Activated T-cell treated with anti-CD3 and anti-CD28 coated beads, Interleukin-2, amount 50 U/mL, for 24 hours (primary cell): Measurements from ENCODE around the gene MUC20.
"Not testable (repeated sequence)": the region's sequence is repeated elsewhere in the genome, so short reads cannot be mapped to it uniquely, and the experiment has no call there.

Source experiments
- DNase-seq: peaks from one replicate; pipeline ENCODE4 v3.0.0-alpha.2; 2020
- H3K27ac Mint-ChIP-seq: 2 replicates; pipeline ENCODE4 v1.8.0; 2020; ENCODE audit warnings: mild to moderate bottlenecking, mixed read lengths
- H3K27me3 Mint-ChIP-seq: 2 replicates; pipeline ENCODE4 v1.8.0; 2020; ENCODE audit warnings: mixed read lengths
- H3K36me3 Mint-ChIP-seq: 2 replicates; pipeline ENCODE4 v1.8.0; 2020; ENCODE audit warnings: low read depth, mixed read lengths
- H3K4me1 Mint-ChIP-seq: 2 replicates; pipeline ENCODE4 v1.8.0; 2020; ENCODE audit warnings: low read depth, mixed read lengths
- H3K4me3 Mint-ChIP-seq: 2 replicates; pipeline ENCODE4 v1.8.0; 2020; ENCODE audit warnings: mild to moderate bottlenecking, moderate library complexity, mixed read lengths
- H3K9me3 Mint-ChIP-seq: 2 replicates; pipeline ENCODE4 v1.8.0; 2020; ENCODE audit warnings: mixed read lengths

MUC20 gene

DNA sequence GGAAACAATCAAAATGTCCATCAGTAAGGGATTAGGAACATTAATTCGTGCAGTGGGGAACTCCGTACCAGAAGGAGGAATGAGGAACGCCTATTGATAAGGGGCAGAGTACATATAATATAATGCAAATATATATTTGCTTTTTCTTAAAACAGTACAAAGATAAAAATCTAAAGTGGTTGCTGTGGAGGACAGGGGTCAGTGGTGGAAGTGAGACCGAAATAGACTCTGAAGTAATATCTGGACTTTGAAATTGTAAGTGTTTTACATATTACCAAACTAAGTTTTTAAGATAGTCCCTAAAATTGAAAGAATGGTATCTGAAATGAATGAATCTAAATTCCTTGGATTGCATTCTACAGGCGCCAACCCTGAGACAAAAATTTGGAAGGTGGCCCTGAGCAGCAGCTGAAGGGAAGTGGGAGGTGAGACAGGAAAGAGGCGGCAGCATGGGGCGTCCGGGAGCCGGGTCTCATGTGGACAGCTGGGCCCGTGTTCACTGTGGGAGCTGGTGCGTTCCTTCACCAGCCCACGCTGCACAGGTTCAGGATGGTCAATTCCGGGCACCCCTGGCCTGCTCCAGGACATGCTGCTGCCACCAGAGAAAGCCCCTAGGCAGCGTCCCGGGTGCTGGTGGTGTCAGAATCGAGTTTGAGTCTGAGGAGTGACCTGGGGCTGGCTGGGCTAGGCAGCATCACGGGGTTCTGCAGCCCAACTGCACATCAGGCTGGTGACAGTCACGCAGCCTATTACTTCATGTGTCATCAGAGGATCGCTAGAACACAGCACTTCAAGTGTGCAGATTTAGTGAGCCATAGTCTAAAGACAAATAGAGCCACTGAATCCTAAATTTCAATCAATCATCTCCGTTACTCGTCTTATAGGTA, 31.4 kb upstream of the MUC20 start:
- H3K9me3 Mint-ChIP-seq, H3K4me3 Mint-ChIP-seq, DNase-seq, H3K27me3 Mint-ChIP-seq: not testable (repeated sequence)
- Mint-ChIP-seq H3K36me3 (peaks cover 67% of the 10 kb centered on the region), H3K4me1 (peaks cover 25% of the 10 kb centered on the region), H3K27ac (peak overlapping the region; percentile 37)

GRCh38 chr3:195690951-195691350, 29.8 kb upstream of the MUC20 start:
- H3K27me3 Mint-ChIP-seq: no peaks in the 10 kb centered on the region
- no peak for DNase-seq
- peaks cover 26% of the 10 kb centered on the region for H3K4me1 Mint-ChIP-seq
- H3K9me3 Mint-ChIP-seq: no peaks in the 10 kb centered on the region
- peak overlapping the region; percentile 73 for H3K27ac Mint-ChIP-seq
- no peak overlapping the region for H3K4me3 Mint-ChIP-seq
- H3K36me3 Mint-ChIP-seq: peaks cover 63% of the 10 kb centered on the region

DNA sequence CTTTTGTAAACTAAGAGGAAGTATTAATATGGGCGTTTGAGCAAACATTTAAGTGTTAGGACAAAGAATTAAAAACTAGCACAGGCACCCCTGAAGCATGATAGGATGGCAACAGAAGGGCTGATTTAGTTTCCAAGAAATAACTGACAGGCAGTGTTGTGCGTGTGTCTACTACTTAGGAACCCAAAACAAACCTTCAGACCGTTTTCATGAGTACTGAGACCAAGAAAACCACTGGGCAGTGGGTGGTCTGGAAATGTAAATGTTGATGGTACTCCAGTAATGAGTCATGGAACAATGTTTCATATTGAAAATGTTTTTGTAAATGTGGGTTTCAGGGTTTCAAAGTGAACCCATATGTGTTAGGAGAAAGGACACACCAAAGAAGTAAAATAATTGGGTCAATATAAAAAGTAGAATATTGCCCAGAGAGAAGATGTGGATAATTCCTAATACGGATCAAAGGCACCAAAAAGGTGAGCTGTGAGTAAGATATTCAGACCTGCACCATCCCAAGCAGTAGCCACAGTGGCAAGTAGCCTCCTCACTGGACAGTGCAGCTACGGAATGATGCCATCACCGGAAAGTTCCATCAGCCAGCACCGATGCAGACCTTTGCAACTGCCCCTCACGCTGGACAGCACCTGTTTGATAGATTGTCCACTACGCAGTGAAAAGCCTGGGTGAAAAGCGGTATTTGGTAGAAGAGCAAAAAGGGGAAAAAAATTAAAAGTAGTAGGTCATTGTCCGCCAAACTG, 29.0 kb upstream of the MUC20 start:
- Mint-ChIP-seq H3K4me1 (peaks cover 26% of the 10 kb centered on the region), H3K27ac (peak overlapping the region; percentile 73), H3K4me3 (peak overlapping the region; percentile 8), H3K36me3 (peaks cover 61% of the 10 kb centered on the region)
- not testable (repeated sequence) for DNase-seq, H3K27me3 Mint-ChIP-seq, H3K9me3 Mint-ChIP-seq

DNA sequence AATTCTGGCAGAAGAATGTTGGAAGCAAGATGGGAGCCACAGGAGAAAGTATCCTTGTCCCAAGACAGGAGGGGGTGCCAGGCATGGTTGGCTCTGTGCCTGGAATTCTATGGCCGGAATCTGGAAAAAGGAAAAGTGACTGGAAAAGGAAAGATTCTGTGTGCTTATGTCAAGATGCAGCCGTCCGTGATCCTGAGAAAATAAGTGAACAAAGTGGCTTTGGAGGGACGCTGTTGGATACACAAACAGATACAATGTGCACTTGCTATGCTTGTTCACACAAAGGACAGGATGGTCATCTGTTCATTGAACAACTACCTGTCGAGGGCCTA, 28.5 kb upstream of the MUC20 start:
- peaks cover 64% of the 10 kb centered on the region for H3K36me3 Mint-ChIP-seq
- no peak for DNase-seq
- no peaks in the 10 kb centered on the region for H3K27me3 Mint-ChIP-seq
- H3K27ac Mint-ChIP-seq: peak overlapping the region; percentile 69
- H3K4me3 Mint-ChIP-seq: no peak overlapping the region
- no peaks in the 10 kb centered on the region for H3K9me3 Mint-ChIP-seq
- peaks cover 26% of the 10 kb centered on the region for H3K4me1 Mint-ChIP-seq

DNA sequence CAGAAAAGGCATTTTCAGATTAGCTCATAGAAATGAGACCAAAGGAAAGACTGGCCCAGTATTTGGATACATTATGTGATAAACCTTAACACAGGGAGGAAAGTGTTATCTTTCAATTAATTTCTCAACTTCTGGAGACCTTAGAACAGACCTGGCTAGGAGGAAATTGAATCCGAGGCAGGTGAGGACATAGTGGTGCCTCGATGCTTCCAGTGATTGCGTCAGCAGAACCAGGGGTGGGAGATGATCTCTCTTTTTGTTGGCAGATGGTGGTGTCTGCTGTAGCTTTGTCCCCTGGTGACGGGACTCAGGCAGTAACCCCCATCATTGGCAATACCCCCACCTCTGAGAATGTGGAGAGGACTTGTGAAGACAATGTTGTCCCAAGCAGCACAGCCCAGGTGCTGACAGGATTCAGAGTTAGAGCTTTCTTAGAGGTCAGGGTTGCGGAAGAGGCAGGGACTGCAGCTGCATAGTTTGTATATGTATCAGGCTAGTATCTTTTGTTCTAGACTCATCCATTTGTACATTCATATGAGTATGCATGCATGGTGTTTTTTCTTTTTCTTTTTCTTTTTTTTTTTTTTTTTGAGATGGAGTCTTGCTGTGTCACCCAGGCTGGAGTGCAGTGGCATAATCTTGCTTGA, 27.9 kb upstream of the MUC20 start:
- Mint-ChIP-seq H3K36me3 (peaks cover 65% of the 10 kb centered on the region), H3K4me1 (peaks cover 26% of the 10 kb centered on the region), H3K9me3 (no peaks in the 10 kb centered on the region), H3K27ac (peak overlapping the region; percentile 69), H3K4me3 (no peak overlapping the region), H3K27me3 (no peaks in the 10 kb centered on the region)
- no peak for DNase-seq

- Mint-ChIP-seq H3K4me1 (peaks cover 26% of the 10 kb centered on the region), H3K9me3 (no peaks in the 10 kb centered on the region), H3K27me3 (no peaks in the 10 kb centered on the region), H3K36me3 (peaks cover 67% of the 10 kb centered on the region), H3K4me3 (no peak overlapping the region), H3K27ac (peak overlapping the region; percentile 45)
- DNase-seq: no peak
These were observed 27.2 kb upstream of the MUC20 start for GRCh38 chr3:195693428-195694216.

DNA sequence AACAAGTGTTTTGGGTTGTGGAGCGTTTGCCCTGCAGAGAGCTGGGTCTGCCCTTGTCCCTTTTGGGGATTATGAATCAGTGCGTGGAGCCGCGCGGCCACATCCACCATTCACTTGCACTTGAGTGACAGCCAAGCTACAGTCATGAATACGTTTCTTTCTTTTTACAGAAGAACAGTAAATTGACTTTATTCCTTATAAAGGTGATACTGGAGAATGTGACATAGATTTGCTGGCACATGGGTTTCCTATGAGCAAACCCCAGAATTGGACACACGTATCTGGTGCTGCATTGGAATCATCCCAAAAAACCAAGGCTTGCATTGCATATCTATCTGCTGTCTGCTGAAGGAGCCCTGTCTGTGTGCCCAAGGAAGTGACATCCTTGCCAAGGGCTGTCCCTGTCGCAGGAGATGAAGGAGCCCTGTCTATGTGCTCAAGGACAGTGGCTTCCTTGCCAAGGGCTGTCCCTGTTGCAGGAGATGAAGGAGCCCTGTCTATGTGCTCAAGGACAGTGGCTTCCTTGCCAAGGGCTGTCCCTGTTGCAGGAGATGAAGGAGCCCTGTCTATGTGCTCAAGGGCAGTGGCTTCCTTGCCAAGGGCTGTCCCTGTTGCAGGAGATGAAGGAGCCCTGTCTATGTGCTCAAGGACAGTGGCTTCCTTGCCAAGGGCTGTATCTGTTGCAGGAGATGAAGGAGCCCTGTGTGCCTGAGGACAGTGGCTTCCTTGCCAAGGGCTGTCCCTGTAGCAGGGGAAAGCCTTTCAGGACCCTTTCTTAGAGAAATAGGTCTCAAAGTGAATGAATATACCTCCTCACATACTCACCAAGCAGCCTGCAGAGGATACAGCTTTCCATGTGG, 26.3 kb upstream of the MUC20 start:
- Mint-ChIP-seq H3K36me3 (peaks cover 62% of the 10 kb centered on the region), H3K4me1 (peaks cover 24% of the 10 kb centered on the region)
- not testable (repeated sequence) for H3K9me3 Mint-ChIP-seq, DNase-seq, H3K27me3 Mint-ChIP-seq, H3K4me3 Mint-ChIP-seq, H3K27ac Mint-ChIP-seq

- Mint-ChIP-seq H3K36me3 (peaks cover 52% of the 10 kb centered on the region), H3K4me1 (peaks cover 14% of the 10 kb centered on the region), H3K27ac (no peak overlapping the region)
These were observed 24.0 kb upstream of the MUC20 start for GRCh38 chr3:195696632-195697278.

GRCh38 chr3:195697582-195698324, 23.0 kb upstream of the MUC20 start:
- Mint-ChIP-seq H3K27me3 (no peaks in the 10 kb centered on the region), H3K36me3 (peaks cover 42% of the 10 kb centered on the region), H3K27ac (peak overlapping the region; percentile 24), H3K4me3 (no peak overlapping the region), H3K9me3 (no peaks in the 10 kb centered on the region), H3K4me1 (peaks cover 4% of the 10 kb centered on the region)
- DNase-seq: no peak

More at GRCh38 chr3:195696632-195697278, 24.0 kb upstream of the MUC20 start:
- Mint-ChIP-seq H3K9me3 (no peaks in the 10 kb centered on the region), H3K27me3 (no peaks in the 10 kb centered on the region), H3K4me3 (no peak overlapping the region)
- DNase-seq: no peak

- DNase-seq: no peak
- Mint-ChIP-seq H3K4me1 (peaks cover 1% of the 10 kb centered on the region), H3K27ac (no peak overlapping the region), H3K4me3 (no peak overlapping the region), H3K36me3 (peaks cover 37% of the 10 kb centered on the region), H3K9me3 (no peaks in the 10 kb centered on the region), H3K27me3 (no peaks in the 10 kb centered on the region)
These were observed 22.5 kb upstream of the MUC20 start for GRCh38 chr3:195698325-195698646.

GRCh38 chr3:195698647-195699387, 22.0 kb upstream of the MUC20 start:
- Mint-ChIP-seq H3K4me1 (peaks cover 1% of the 10 kb centered on the region), H3K27ac (no peak overlapping the region), H3K27me3 (no peaks in the 10 kb centered on the region), H3K4me3 (no peak overlapping the region), H3K9me3 (no peaks in the 10 kb centered on the region), H3K36me3 (peaks cover 32% of the 10 kb centered on the region)
- DNase-seq: no peak

DNA sequence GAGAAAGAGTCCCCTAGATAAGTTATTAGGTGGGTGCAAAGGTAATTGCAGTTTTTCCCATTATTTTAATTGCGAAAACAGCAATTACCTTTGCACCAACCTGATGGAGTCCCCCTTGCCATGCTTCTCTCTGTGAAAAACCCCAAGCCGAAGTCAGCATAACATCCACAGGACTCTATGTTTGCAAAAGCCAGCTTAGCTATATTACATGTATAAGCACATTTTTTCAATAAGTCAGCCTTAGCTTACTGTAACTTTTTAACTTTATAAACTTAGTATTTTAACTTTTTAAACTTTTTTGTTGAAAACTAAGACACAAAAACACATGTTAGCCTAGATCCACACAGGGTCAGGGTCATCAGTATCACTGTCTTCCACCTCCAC, 21.4 kb upstream of the MUC20 start:
- no peak overlapping the region for H3K4me3 Mint-ChIP-seq
- H3K27ac Mint-ChIP-seq: no peak overlapping the region
- H3K9me3 Mint-ChIP-seq: no peaks in the 10 kb centered on the region
- DNase-seq: no peak
- H3K27me3 Mint-ChIP-seq: no peaks in the 10 kb centered on the region
- peaks cover 26% of the 10 kb centered on the region for H3K36me3 Mint-ChIP-seq
- H3K4me1 Mint-ChIP-seq: peaks cover 1% of the 10 kb centered on the region
